ENCODE results near the gene MACF1.

DNA sequence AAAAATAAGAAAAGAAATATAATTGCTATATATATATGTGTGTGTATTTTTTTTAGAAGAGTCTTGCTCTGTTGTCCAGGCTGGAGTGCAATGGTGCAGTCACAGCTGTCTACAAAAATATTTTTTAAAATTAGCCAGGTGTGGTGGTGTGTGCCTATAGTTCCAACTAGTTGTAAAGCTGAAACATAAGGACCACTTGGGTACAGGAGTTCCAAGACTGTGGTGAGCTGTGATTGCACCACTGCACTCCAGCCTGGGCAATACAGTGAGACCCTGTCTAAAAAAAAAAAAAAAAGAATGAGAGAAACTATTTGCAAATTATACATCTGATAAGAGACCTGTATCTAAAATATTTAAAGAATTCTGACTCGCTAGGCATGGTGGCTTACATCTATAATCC is 328.9 kb downstream of the MACF1 start:
- TF ChIP-seq, protein P1, sequence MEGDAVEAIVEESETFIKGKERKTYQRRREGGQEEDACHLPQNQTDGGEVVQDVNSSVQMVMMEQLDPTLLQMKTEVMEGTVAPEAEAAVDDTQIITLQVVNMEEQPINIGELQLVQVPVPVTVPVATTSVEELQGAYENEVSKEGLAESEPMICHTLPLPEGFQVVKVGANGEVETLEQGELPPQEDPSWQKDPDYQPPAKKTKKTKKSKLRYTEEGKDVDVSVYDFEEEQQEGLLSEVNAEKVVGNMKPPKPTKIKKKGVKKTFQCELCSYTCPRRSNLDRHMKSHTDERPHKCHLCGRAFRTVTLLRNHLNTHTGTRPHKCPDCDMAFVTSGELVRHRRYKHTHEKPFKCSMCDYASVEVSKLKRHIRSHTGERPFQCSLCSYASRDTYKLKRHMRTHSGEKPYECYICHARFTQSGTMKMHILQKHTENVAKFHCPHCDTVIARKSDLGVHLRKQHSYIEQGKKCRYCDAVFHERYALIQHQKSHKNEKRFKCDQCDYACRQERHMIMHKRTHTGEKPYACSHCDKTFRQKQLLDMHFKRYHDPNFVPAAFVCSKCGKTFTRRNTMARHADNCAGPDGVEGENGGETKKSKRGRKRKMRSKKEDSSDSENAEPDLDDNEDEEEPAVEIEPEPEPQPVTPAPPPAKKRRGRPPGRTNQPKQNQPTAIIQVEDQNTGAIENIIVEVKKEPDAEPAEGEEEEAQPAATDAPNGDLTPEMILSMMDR (conservative IDR thresholded peaks at IDR 0.05 in 1 of 2, IDR thresholded peaks at IDR 0.05 in 1 of 2; ENCODE audit: extremely low read depth in 1 of 2, insufficient read depth in 1 of 2, low read depth in 1 of 2, low read length in 2 of 2) = no peak
- TF ChIP-seq EZH2 (IDR thresholded peaks at IDR 0.05; ENCODE audit: borderline replicate concordance, low read length) = no peak
